ENCODE results near the gene JAML.

JAML gene, protein sequence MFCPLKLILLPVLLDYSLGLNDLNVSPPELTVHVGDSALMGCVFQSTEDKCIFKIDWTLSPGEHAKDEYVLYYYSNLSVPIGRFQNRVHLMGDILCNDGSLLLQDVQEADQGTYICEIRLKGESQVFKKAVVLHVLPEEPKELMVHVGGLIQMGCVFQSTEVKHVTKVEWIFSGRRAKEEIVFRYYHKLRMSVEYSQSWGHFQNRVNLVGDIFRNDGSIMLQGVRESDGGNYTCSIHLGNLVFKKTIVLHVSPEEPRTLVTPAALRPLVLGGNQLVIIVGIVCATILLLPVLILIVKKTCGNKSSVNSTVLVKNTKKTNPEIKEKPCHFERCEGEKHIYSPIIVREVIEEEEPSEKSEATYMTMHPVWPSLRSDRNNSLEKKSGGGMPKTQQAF

DNA sequence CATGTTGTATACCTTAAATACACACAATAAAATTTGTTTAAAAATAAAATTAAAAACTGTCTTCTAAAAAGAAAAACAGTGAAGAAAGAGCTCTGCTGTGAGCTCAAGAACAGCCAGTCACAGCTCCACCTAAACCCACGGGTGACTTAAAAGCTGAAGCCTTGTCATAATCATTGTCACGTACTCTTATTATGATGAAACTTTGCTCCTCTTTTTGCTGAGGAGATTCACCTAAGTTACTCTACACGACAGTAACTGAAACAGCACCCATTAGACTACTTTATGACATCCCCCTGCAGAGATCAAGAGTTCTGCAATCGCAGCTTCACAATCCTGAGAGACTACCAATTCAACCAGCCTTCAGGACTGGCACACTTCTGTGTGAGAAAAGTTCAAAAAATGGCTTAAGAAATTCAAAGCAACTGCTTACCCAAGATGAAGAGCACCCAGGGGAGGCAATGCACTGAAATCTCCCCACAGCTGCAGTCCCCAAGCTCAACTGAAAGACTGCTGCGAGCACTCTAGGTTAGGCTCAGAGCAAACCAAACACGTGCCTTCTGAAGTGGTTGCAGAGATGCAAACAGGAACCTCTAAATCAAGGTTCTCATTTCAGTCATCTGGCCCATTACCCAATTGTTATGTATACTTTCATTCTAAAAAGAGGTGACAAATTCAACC, at the start of gene JAML:
JAML (minus strand) TSS at position 501 of the 678 bp plus-strand sequence. CDS start 10,145 bp downstream, outside the sequence.
- DNase-seq (ENCODE audit: low read depth) = no peak

DNA sequence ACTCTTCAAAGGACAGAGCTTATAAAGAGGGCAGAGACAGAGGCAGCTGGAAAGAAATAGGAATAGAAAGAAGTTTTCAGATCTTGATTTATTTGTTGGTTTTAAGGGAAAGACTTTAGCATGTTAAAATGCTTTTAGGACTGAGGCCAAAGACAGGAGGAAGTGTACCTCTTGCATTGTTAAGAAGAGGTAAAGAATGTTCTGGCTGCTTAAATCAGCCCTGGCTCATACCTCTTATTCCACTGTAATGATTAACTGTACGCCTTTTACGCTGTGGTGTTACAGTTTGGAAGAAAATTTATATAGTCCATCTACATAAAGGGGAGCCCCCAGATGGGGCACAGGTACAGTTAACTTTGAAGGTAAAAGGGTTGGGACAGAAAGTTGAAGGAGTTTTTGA, 49.4 kb upstream of the JAML start:
- DNase-seq (ENCODE audit: low read depth) = no peak

DNA sequence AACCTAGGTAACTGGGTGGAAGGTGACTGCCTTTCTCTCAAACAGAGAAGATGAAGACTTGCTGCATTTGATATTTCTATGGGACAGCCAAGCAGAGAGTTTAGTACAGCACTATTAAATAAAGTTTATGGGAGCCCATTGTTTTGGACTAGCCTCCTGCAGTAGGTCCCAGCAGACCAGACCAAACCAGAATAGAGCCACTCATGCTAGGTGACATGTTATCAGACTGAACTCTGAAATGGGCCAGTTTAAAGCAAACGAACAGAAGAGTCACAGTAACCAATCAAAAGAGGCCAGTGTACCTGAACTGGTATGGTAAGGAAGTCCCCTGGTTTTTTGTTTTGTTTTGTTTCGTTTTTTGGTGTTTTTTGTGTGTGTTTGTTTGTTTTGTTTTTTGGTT, 47.2 kb upstream of the JAML start:
- no peak for DNase-seq (ENCODE audit: low read depth)

DNA sequence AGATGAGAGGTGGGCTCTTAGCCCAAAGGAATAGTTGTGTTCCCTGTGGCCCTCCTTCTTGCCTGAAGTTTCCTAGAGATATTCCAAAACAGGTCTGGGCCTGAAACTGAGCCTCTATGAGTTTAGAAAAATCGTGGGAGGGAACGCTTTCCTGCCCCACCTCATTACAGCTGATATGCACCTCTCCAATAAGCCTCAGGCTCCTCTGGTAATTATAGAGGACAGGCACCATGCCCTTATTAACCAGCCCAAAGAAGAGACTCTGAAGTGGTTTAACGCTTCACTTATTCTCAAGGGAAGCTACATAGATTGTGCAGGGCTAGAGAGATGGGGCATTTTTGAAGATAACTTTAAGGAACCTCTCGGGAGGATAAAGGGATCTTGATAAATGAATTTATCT, 42.7 kb upstream of the JAML start:
- DNase-seq (ENCODE audit: low read depth) = no peak

DNA sequence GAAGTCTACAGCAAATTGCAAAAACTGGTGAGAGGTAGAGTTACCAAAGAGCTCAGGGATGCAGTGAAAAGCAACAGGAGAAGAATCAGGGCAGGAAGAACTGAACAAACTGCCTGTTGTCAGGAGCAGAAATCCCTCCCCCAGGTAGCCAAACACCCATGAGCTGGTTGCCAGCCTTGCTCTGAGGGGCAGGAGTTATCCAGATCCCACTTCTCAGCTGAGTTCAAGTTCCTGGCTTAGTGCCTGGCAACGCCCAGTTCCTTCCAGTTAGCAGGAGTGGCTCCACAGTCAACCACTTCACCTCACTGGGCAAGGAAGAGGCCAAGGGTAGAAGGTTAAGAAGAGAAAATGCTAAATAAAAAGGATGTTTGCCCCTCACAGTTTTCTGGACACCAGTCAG, 41.1 kb upstream of the JAML start:
- DNase-seq (ENCODE audit: low read depth) = no peak

DNA sequence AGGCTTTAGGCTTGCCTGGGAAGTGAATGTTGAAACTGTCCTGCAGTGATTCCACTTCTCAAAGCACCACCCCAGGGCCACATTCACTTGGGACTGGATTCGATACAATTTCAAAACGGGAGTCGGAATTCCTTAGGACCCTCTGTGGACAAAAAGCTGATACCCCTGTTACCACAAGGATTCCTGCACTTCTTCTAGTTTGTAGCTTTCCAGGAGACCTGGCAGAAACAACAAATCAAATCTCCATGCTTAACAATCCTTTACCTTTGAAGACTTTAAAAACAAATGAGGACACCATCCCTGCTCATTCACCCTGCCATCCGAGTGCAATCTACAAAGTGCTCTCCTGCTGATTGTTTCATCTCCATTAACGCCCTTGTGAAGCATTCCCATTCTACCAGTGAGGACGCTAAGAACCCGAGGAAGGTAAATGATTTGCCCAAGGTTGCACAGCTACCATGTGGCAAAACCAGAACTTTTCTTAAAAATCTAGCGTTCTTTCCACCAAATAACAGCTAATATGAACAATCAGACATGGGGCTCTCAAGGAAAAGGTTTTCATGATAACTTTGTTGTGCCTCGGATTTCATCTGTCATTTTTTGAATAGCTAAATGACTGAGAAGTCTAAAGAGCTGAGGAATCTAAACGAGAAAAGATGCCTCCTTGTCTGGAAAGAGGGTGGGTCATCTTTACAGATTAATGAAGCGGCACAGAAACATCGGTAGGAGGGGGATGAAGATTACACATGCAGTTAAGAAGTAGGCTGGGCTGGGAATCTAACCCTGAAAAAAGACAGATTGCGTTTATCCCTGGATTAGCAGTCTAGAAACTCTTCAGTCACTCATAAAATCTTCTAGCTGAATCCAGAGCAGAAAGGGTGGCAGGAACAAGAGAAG, 40.0 kb upstream of the JAML start:
- no peak for DNase-seq (ENCODE audit: low read depth)

DNA sequence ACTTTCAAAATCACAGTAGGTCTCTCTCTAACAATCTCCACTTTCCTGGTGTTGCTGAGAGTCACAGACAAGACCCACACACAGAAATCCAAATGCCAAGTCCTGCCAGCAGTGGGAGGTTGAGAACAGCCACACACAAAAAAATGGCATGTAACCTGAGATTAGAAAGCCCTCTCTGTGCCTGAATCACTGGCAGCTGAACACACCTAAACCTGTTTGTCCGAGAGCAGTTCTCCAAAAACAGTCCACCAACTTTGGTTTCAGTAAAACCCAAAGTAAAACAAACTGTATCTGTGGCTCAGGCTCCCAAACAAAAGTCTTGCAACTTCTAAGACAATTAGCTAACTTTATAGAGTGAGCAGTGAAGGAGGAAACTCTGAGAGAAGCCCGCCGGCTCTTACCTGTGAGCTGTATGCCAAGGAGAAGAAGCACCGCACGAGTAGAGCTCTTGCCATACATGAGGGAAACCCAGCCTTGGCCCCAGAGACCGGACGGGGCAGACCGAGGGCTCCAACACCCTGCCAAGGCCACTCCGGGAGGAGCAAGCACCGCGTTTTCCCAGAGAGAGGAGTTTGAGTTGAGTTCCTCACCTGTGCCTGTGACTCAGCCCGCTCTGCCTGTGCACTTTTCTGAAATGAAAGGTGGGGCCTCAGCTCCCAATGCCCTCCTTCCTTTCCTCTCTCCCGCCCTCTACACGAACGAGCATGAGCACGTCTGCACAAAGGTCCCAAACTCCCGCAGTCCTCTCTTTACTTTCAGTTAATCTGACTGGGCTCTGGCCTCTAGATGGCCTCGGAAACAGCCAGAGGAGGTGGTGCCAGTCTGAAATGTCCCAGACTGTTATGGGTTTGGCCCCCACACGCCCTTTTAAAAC, 39.1 kb upstream of the JAML start, which contains the start of gene MPZL2:
MPZL2 (minus strand) TSS at position 603 of the 874 bp plus-strand sequence; CDS start at position 459, 144 bp downstream.
- DNase-seq (ENCODE audit: low read depth) = no peak

DNA sequence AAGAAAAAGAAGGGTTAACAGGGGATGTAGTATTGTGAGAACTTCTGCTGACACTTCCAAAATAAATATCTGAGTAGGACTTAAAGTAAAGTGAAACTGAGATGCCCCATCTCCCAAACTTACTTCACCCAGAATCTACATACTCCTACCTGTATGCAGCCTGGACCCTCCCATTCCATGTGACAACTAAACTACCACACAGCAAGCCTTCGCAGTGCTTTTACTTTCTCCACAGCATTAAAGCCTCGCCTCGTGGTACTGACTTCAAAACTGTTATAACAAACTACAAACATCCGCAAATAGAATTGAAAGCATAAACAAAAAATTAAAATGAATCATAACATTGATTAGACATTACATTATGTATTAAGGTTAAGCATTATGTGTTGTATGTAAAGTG, 38.3 kb upstream of the JAML start:
- no peak for DNase-seq (ENCODE audit: low read depth)

DNA sequence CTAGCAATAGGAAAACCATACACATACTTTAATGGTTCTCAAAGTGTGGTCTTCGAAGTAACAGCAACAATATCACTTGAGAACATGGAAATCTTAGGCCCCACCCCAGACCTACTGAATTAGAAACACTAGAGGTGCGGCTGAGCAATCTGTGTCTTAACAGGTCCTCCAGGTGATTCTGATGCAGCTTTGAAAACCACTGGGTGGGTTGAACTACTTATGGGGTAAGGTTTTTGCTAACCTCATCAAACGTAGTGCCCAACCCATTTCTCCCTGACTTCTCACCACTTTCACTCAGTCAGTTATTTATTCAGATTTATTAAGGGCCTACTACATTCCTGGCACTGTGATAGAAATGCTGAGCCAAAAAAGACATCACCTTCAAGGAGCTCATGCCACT, 35.5 kb upstream of the JAML start:
- DNase-seq (ENCODE audit: low read depth) = no peak

DNA sequence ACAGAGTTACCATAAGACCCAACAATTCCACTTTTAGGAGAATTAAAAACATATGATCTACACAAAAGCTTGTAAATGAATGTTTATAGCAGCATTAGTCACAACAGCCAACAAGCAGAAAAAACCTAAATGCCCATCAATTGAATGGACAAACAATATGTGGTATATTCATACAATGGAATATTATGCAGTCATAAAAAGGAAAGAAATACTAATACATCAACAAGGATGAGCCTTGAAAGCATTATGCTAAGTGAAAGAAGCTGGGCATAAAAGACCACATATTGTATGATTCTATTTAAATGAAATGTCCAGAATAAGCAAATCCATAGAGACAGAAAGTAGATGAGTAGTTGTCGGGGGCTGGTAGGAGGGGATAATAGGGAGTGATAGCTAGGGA, 34.3 kb upstream of the JAML start:
- no peak for DNase-seq (ENCODE audit: low read depth)

DNA sequence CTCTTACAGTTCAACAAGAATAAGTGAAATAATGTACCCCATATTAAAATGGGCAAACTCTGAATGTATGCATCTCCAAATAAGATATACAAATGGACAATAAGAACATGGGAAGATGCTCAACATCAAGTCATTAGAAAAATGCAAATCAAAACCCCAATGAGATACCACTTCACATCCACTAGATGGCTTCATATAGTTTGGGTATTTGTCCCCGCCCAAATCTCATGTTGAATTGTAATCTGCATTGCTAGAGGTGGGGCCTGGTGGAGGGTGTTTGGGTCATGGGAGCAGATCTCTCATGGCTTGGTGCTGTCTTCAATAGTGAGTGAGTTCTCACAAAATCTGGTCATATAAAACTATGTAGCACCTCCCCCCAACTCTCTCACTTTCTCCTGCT, 33.6 kb upstream of the JAML start:
- DNase-seq (ENCODE audit: low read depth) = no peak

DNA sequence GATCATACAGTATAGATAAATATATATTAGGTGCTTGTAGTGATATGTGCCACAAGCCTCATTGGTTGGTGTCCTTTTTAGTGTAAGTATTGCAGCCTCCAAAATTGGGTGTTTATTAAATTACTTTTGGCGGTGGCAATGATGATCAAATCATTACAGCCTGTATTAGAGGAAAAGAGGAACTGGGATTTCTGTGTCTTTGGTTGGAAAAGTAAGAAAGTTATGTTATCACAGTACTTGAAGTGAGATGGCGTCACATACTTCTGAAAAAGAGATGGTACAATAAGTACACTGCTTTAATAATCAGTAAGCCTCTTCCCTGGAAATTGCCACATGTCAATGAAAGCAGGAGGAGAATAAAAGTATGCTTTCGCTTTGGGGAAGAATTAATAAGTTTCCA, 27.9 kb upstream of the JAML start:
- DNase-seq (ENCODE audit: low read depth) = no peak

DNA sequence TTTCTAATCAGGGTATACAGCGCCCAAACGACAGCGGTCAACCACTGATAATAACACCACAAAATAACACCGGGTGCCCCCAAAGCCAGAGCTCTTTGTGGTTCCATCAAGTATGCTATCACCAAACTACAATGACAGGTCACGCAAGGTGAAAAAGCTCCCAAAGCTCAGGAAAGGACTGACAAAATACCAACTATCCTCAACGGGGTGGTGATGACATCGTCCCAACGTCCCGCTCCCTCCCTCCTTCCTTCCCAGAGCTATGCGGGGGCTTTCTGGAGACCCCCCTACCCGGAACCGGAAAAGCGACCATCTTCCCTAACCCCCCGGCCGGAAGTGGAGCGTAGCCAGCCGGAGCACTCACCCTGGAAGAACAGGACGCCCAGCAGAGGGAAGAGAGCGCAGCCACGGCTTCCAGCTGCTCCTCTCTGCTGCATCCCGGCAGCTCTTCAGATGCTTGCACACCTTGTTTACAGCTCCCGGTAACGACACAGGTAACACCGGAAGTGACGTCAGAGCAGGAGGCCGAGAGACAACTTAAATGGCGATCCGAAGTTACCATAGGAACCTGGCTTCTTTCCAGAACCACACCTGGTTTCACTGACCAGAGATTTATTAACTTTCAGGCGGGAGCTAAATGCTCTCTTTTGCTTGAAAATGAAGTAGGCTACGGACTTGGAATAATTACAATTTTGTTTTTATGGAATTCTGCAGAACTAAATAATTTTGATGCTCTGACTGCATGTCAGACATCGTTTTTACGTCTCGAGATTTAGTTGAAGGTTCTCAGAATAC, 27.2 kb upstream of the JAML start, which contains the start of gene MPZL3:
MPZL3 (minus strand) TSS at position 508 of the 795 bp plus-strand sequence; CDS start at position 437, 71 bp downstream.
- no peak for DNase-seq (ENCODE audit: low read depth)

DNA sequence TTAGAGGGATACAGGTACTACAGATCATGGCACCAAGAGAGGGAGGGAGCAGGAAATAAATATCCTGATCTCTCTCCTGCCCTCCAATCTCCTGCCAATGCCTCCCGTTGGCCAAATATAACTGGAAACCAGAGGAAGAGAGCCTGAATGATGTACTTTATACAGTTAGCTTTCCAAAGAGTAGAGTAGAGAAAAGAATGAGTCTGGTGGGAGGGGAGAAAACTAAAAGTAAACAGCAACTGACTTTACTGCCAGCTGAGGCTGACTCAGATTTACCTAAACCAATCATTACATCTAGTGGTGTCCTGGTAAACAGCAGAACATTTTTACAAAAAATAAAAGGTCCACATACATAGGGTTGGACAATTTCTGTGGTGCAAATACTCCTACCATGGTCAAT, 22.2 kb upstream of the JAML start:
- no peak for DNase-seq (ENCODE audit: low read depth)

DNA sequence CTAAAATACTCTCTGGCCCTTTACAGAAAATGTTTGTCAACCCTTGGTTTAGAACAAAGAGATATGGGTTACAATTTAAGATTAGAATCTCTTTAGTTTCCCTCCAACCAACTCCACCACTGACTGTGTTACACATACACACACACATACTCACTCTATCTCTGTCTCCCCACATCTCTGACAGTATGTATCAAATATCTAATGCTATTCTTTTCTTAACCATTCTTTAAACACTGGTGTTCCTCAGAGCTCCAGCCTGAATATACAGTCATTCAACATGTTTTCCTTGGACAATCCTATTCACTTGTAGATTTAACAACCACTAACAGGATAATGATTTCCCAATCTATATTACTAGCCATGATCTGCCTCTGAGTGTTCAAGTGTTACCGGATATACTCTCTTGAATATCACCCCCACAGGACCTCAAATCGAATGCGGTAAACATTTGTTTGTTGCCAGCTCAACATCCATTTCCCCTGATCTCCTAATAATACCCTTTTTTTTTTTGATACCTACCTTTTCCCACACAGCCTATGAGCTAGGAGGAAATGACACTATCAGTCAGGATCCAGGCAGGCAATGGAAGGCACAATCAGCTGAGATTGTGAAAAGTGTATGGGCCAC, 21.2 kb upstream of the JAML start:
- DNase-seq (ENCODE audit: low read depth) = no peak

DNA sequence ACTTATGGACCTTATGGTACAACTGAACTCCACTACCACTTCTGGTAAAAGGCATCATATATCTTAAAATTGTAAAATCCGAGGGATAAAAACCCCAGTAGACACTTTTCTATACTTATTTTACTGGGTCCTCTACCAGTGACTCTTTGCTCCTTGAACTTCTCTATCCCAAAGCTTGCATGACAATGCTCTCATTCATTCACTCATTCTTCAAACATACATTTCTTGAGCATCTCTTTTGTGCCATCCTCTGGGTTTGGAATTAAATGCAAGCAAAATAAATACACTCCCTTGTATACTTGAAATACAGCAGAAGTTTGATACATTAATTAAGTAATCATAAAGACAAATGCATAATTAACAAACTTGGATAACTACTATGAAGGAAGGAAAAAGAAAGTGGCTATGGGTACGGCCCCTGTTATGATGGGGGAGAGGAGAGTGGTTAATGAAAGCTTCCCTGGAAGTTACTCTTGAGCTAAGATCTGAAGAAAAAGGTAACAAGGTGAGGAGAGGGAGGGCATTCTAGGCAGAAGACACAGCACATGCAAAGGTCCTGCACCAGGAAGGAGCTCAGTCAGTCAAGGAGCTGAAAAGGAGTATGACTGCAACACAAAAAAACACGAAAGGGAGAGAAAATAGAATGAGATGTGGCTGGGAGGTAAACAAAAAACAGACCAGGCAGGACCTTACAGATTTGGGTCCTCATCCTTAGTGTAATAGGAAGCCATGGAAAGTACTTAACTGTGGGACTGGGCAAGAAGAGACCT, 19.4 kb upstream of the JAML start:
- no peak for DNase-seq (ENCODE audit: low read depth)

DNA sequence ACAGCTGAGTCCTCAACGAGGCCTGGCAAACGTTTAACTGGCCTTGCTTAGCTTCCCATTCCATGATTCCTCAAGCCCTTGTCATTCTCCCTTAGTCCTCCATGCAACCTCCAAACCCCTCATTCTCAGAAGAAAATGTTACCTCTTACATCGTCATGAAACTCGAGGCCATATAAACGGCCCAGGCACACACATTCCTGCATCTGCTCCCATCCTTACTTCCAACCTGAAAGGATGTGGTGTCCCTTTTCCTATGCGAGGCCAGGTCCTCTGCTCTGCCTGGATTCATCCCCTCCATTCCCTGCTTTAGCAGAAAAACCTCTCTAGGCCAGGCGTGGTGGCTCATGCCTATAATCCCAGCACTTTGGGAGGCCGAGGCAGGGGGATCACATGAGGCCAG, 18.4 kb upstream of the JAML start:
- DNase-seq (ENCODE audit: low read depth) = no peak

DNA sequence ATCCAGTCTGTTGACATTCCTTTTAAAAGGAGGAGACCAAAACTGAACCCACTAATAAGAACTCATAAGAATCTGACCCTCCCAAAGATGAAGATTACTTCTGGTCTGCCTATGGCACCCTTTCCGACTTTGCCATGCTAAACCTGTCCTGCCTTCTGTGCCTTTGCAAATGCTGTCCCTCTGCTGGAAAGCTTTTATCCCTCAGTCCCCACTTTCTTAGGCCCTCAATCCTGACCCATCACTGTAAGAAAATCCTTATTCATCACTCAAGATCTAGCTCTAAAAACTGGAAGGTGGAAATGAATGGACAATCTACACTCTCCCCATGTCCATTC, 16.9 kb upstream of the JAML start:
- no peak for DNase-seq (ENCODE audit: low read depth)

DNA sequence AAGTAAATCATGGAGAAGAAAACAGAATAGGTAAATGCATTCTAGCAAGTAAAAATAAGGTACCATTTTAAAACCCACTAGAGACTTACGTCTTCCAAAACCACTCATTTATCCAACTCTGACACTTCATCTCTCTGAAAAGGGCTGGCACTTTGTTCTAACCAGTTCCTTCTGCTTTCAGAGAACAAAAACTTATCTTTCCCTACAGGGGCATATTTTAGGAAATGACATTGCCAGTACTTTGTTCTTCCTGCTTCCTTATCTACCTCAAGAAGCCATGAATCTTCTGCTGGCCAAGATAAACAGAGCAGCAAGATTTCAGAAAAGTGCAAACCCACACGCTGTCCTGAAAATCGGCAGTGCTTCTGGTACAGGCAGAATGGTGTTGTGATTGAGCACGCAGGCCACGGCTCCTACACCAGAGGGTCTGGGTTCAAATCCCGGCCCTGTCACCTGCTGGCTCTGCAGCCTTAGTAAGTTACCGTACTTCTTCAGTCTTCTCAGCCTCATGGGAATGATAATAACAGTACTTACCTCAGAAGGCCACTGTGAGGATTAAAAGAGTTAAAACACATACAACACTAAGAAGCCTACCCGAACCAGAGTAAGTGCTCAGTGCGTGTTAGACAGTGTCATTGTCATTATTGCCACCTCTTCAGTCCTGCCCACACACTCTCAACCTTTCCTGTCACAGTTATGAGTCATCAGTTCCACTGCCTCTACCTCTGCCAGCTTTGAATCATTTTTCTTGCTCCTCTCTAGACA, 16.4 kb upstream of the JAML start:
- no peak for DNase-seq (ENCODE audit: low read depth)

All from HS-5 (cell line).